HL-60 (cell line): ENCODE measurements around the gene MEG3.

Experiments
- GABPA ChIP-seq: IDR thresholded peaks from 2 replicates; pipeline ENCODE4 v1.6.1; 2012; ENCODE audit warnings: low read depth
- POLR2AphosphoS5 ChIP-seq: IDR thresholded peaks from 2 replicates; pipeline ENCODE4 v1.6.1; 2012; ENCODE audit warnings: low read depth
- SPI1 ChIP-seq: IDR thresholded peaks from 2 replicates; pipeline ENCODE4 v1.6.1; 2012; ENCODE audit warnings: low read depth, mild to moderate bottlenecking, borderline replicate concordance
- TF ChIP-seq, protein P1 (sequence below): IDR thresholded peaks from one replicate; pipeline ENCODE4 v1.5.1; 2011; ENCODE audit warnings: low read length, control low read depth, inconsistent platforms; ENCODE audit not compliant: insufficient read depth
- TF ChIP-seq, protein P2 (sequence below): IDR thresholded peaks from 2 replicates; pipeline ENCODE4 v1.6.1; 2012; ENCODE audit warnings: low read depth; ENCODE audit not compliant: insufficient replicate concordance

DNA sequence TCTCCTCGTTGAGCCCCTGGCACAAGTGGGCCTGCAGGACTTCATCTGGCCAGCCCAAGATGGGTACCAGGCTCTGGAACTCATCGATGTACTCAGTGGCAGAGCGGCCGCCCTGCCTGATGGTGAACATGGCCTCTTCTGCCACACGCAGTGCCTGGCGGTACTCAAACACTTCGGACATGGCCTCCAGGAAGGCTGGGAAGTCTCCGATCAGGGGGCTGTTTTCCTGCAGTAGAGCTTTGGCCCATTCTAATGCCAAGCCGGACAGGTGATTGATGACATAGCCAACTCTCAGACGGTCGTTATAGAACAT, 57.8 kb downstream of the MEG3 start:
- TF ChIP-seq, protein P1, sequence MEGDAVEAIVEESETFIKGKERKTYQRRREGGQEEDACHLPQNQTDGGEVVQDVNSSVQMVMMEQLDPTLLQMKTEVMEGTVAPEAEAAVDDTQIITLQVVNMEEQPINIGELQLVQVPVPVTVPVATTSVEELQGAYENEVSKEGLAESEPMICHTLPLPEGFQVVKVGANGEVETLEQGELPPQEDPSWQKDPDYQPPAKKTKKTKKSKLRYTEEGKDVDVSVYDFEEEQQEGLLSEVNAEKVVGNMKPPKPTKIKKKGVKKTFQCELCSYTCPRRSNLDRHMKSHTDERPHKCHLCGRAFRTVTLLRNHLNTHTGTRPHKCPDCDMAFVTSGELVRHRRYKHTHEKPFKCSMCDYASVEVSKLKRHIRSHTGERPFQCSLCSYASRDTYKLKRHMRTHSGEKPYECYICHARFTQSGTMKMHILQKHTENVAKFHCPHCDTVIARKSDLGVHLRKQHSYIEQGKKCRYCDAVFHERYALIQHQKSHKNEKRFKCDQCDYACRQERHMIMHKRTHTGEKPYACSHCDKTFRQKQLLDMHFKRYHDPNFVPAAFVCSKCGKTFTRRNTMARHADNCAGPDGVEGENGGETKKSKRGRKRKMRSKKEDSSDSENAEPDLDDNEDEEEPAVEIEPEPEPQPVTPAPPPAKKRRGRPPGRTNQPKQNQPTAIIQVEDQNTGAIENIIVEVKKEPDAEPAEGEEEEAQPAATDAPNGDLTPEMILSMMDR, result no peak
- TF ChIP-seq POLR2AphosphoS5 (no peak), GABPA (no peak), SPI1 (no peak)
- TF ChIP-seq, protein P2, sequence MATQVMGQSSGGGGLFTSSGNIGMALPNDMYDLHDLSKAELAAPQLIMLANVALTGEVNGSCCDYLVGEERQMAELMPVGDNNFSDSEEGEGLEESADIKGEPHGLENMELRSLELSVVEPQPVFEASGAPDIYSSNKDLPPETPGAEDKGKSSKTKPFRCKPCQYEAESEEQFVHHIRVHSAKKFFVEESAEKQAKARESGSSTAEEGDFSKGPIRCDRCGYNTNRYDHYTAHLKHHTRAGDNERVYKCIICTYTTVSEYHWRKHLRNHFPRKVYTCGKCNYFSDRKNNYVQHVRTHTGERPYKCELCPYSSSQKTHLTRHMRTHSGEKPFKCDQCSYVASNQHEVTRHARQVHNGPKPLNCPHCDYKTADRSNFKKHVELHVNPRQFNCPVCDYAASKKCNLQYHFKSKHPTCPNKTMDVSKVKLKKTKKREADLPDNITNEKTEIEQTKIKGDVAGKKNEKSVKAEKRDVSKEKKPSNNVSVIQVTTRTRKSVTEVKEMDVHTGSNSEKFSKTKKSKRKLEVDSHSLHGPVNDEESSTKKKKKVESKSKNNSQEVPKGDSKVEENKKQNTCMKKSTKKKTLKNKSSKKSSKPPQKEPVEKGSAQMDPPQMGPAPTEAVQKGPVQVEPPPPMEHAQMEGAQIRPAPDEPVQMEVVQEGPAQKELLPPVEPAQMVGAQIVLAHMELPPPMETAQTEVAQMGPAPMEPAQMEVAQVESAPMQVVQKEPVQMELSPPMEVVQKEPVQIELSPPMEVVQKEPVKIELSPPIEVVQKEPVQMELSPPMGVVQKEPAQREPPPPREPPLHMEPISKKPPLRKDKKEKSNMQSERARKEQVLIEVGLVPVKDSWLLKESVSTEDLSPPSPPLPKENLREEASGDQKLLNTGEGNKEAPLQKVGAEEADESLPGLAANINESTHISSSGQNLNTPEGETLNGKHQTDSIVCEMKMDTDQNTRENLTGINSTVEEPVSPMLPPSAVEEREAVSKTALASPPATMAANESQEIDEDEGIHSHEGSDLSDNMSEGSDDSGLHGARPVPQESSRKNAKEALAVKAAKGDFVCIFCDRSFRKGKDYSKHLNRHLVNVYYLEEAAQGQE, result no peak
